ENCODE results near the gene MDM2. TPM values are rescaled to one million over a fixed set of nuclear protein-coding genes. Genes with fewer than 3 reads are reported as not detected.
A peak's percentile ranks its signal among the peaks of the same experiment; 100 is the strongest.

Gene MDM2
- total and polyA plus RNA-seq, 9 of the 15 experiments (the other 6 are each of a cell fraction or from before 2014, with no cell fraction given): 13.6 to 100 (median 49.0) TPM

GRCh38 chr12:68768431-68768939, 39.5 kb upstream of the MDM2 start:
- H2AFZ ChIP-seq (ENCODE audit: low read depth, low read length): no peak overlapping the region
- no peaks in the 10 kb centered on the region for H3K79me2 ChIP-seq (ENCODE audit: control insufficient read depth, insufficient read depth, low read length)
- no peaks in the 10 kb centered on the region for H4K20me1 ChIP-seq (replicated peaks; ENCODE audit: control insufficient read depth, insufficient read depth, low read length)
- CTCF ChIA-PET (ENCODE audit: low intra/inter-chr PET ratio): no interaction called here
- no peak overlapping the region for H3K9ac ChIP-seq (ENCODE audit: insufficient read depth in 1 of 2, low read depth in 2 of 2, low read length in 2 of 2)
- H3K27ac ChIP-seq (ENCODE audit: extremely low read depth, low read depth, low read length): no peak overlapping the region
- DNase-seq (ENCODE audit: extremely low read depth in 1 of 4, low spot score in 3 of 4): no peak
- no peaks in the 10 kb centered on the region for H3K9me1 ChIP-seq (ENCODE audit: control insufficient read depth, insufficient read depth, low read length)
- in situ Hi-C loops (cut with MboI): no loop called here
- ATAC-seq: no peak
- peaks cover 5 to 9% of the 10 kb centered on the region in 2 experiments; a peak in 4 of 5 replicates for H3K4me1 ChIP-seq (replicated peaks in 1 of 2; ENCODE audit: control insufficient read depth in 2 of 2, insufficient read depth in 2 of 2, low read length in 2 of 2)
- no peak overlapping the region for H3K4me2 ChIP-seq (ENCODE audit: insufficient read depth, low read length)
- no peaks in the 10 kb centered on the region for H3K9me3 ChIP-seq (replicated peaks; ENCODE audit: control insufficient read depth, insufficient read depth, low read depth, low read length)
- no TSS peak for BruUV-seq (replicated peaks)
- no peak for TF ChIP-seq CTCF (IDR thresholded peaks at IDR 0.05 in 2 of 3, conservative IDR thresholded peaks at IDR 0.05 in 1 of 3; ENCODE audit: insufficient read depth in 2 of 3, low read depth in 1 of 3, low read length in 3 of 3)
- no peak for TF ChIP-seq ZFP1 (CRISPR knock-in tag; IDR thresholded peaks at IDR 0.05)
- TF ChIP-seq HES1 (IDR thresholded peaks at IDR 0.05; ENCODE audit: low read depth): no peak
- TF ChIP-seq ZNF3 (CRISPR knock-in tag; IDR thresholded peaks at IDR 0.05): no peak
- TF ChIP-seq BHLHE40 (IDR thresholded peaks at IDR 0.05; ENCODE audit: low read length): no peak
- no peak for TF ChIP-seq ZNF282 (CRISPR knock-in tag; IDR thresholded peaks at IDR 0.05)
- TF ChIP-seq TAF1 (IDR thresholded peaks at IDR 0.05; ENCODE audit: control insufficient read depth, extremely low read depth, insufficient read depth, low read length, severe bottlenecking): no peak
- no peak for TF ChIP-seq SMAD3 (CRISPR knock-in tag; conservative IDR thresholded peaks at IDR 0.05)
- TF ChIP-seq EWSR1 (IDR thresholded peaks at IDR 0.05; ENCODE audit: borderline replicate concordance, low read depth, partially characterized antibody): no peak
- TF ChIP-seq NFRKB (IDR thresholded peaks at IDR 0.05; ENCODE audit: low read depth): no peak
- TF ChIP-seq PTRF (tag; IDR thresholded peaks at IDR 0.05): no peak
- no peak for TF ChIP-seq ZBTB8A (IDR thresholded peaks at IDR 0.05; ENCODE audit: partially characterized antibody)
- no peak for TF ChIP-seq IRF9 (tag; IDR thresholded peaks at IDR 0.05)
- no peak for TF ChIP-seq ZNF668 (CRISPR knock-in tag; IDR thresholded peaks at IDR 0.05)
- no peak for TF ChIP-seq NFE2 (IDR thresholded peaks at IDR 0.05; ENCODE audit: low read depth)
- TF ChIP-seq CHAMP1 (IDR thresholded peaks at IDR 0.05): no peak
- TF ChIP-seq THRAP3 (IDR thresholded peaks at IDR 0.05; ENCODE audit: borderline replicate concordance): no peak
- TF ChIP-seq SRSF1 (IDR thresholded peaks at IDR 0.05; ENCODE audit: low read depth, low read length): no peak
- WGBS (ENCODE audit: insufficient coverage, low coverage, missing lambda C conversion rate): 80% methylated on average over 4 of the region's 4 CpGs
- intact Hi-C loops (cut with micrococcal nuclease): no loop called here
- POLR2A ChIA-PET: no interaction called here
- no peaks in the 10 kb centered on the region for H3K27me3 ChIP-seq (ENCODE audit: control insufficient read depth in 2 of 2, insufficient read depth in 2 of 2, low read length in 2 of 2)
- H3K36me3 ChIP-seq (ENCODE audit: control insufficient read depth, insufficient read depth, low read length): peaks cover 11% of the 10 kb centered on the region; the same call in 2 of the 3 replicates
- peak; percentile 6 for FAIRE-seq
- no peak overlapping the region for H3K4me3 ChIP-seq

Measured in K562 (cell line).